Skeletal muscle satellite cell (primary cell): Measurements from ENCODE around the gene ALOX15.
"Not testable (repeated sequence)": the region's sequence is repeated elsewhere in the genome, so short reads cannot be mapped to it uniquely, and the experiment has no call there.

Experiments used
- H3K27me3 ChIP-seq: 2 replicates; pipeline ENCODE4 v1.7.0; 2013; ENCODE audit warnings: low read length; ENCODE audit not compliant: control insufficient read depth, insufficient read depth
- H3K36me3 ChIP-seq: 2 replicates; pipeline ENCODE4 v1.7.0; 2013; ENCODE audit warnings: mild to moderate bottlenecking, control low read depth, low read length; ENCODE audit not compliant: insufficient read depth
- H3K4me1 ChIP-seq: 2 replicates; pipeline ENCODE4 v1.7.0; 2013; ENCODE audit warnings: low read length; ENCODE audit not compliant: control insufficient read depth, insufficient read depth
- H3K4me2 ChIP-seq: 2 replicates; pipeline ENCODE4 v1.7.0; 2013; ENCODE audit warnings: mild to moderate bottlenecking, low read length
- H3K4me3 ChIP-seq: 2 replicates; pipeline ENCODE4 v1.7.0; 2013; ENCODE audit warnings: low read length
- H3K9ac ChIP-seq: 2 replicates; pipeline ENCODE4 v1.7.0; 2013; ENCODE audit warnings: mild to moderate bottlenecking, low read depth, low read length, moderate library complexity
- H3K9me3 ChIP-seq: replicated peaks from 2 replicates; pipeline ENCODE4 v1.7.0; 2013; ENCODE audit warnings: mild to moderate bottlenecking, control low read depth, low read length

Gene ALOX15

DNA sequence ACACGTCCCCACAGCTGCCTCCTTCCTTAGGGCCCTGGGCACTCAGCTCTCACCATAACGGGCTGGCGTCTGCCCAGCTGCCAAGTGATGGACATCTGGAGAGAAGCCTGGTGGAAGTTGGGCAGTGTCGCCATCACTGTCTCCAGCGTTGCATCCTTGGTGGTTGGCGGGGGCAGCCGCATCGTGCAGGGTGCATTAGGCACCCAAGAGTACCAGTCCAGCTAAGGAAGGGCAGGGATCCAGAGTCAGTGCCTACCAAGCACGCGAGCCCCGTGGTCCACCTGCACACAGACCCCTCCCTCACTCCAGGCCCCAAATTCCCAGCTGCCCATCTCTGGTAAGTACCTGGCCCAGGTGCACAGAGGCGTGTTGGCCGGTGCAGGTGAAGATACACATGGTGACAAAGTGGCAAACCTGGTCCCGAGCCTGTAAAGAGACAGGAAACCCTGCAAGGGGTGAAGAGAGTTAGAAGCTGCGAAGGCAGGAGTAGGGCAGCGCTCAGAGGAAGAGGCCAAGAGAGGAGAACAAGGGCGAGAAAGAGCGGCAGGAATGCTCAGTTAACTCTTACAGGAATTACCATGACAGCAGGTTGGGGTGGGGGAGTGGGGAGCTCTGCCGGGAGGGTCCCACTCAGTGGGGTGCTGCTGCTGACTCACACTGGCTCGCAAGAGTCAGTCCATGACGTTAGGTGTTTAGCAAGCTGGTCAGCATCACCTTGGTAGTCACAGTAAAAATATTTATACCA is 9.5 kb downstream of the ALOX15 start:
- Histone ChIP-seq H3K9ac (no peak overlapping the region), H3K4me2 (no peak overlapping the region), H3K4me1 (no peaks in the 10 kb centered on the region), H3K36me3 (no peaks in the 10 kb centered on the region), H3K27me3 (peaks cover 55% of the 10 kb centered on the region), H3K9me3 (no peaks in the 10 kb centered on the region), H3K4me3 (no peak overlapping the region)

DNA sequence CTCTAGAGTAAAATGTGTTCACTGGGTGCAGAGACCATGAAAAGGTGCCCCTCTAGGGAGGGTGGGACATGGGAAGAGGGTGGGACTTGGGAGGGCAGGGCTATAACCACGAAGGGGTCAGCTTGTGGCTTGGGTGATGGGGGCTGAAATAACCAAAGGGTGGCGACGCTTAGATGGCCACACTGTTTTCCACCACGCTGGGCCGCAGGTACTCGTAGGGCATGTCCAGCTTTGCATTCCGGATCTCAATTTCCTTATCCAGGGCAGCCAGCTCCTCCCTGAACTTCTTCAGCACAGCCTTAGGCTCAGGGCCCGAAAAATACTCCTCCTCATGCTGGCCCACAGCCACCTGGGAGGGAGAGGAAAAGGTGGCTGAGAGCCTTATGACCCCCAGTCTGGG is 10.0 kb downstream of the ALOX15 start:
- no peaks in the 10 kb centered on the region for H3K9me3 ChIP-seq
- H3K4me3 ChIP-seq: no peak overlapping the region
- no peaks in the 10 kb centered on the region for H3K4me1 ChIP-seq
- H3K4me2 ChIP-seq: no peak overlapping the region
- H3K36me3 ChIP-seq: no peaks in the 10 kb centered on the region
- H3K27me3 ChIP-seq: peaks cover 55% of the 10 kb centered on the region
- no peak overlapping the region for H3K9ac ChIP-seq

GRCh38 chr17:4626734-4627256 is 14.7 kb downstream of the ALOX15 start:
- H3K4me2 ChIP-seq: no peak overlapping the region
- no peaks in the 10 kb centered on the region for H3K9me3 ChIP-seq
- no peak overlapping the region for H3K9ac ChIP-seq
- no peak overlapping the region for H3K4me3 ChIP-seq
- no peaks in the 10 kb centered on the region for H3K4me1 ChIP-seq
- peaks cover 46% of the 10 kb centered on the region for H3K27me3 ChIP-seq
- no peaks in the 10 kb centered on the region for H3K36me3 ChIP-seq

DNA sequence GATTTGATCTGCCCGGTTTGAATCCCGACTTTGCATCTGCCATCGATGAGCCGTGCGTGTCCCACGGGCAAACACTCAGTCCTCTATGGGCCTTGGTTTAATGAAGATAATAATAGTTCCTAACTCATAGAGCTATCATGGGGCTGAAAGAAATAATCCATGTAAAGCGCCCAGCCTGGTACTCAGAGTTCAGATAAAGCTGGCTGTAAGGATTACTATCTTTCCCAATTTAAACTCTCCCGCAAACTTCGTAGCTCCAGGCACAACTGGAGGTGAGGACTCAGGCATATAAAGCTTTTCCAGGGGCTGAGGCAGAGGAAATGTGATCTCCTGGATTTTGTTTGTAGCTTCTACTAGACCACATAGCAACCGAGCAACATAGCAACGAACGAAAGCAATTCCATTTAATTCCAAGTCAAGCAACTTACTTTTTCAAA is 16.3 kb downstream of the ALOX15 start:
- no peak overlapping the region for H3K4me3 ChIP-seq
- no peaks in the 10 kb centered on the region for H3K9me3 ChIP-seq
- H3K27me3 ChIP-seq: peaks cover 47% of the 10 kb centered on the region
- no peaks in the 10 kb centered on the region for H3K4me1 ChIP-seq
- no peaks in the 10 kb centered on the region for H3K36me3 ChIP-seq
- no peak overlapping the region for H3K9ac ChIP-seq
- no peak overlapping the region for H3K4me2 ChIP-seq

DNA sequence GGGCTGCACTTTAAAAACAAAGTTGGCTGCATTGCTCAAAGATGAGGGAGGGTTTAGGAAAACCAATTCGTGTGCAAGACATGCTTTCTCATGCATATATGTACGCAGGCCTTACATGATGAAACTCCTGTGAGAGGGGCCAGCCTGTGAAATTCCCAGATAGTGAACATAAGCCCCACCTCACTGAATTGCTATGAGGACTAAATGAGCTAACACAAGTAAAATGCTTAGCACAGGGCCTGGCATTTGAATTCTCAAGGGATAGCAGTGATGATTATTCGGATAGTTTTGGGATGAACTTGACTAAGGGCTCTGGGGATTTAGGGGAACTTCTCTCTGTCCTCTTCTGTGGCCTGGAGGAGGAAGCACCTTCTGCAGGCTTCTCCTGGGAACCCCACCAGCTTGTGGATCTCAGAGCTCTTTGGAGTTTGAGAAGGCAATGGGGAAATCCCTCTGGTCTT is 17.0 kb downstream of the ALOX15 start:
- peaks cover 47% of the 10 kb centered on the region for H3K27me3 ChIP-seq
- H3K4me3 ChIP-seq, H3K36me3 ChIP-seq, H3K9ac ChIP-seq, H3K4me1 ChIP-seq, H3K9me3 ChIP-seq, H3K4me2 ChIP-seq: not testable (repeated sequence)

DNA sequence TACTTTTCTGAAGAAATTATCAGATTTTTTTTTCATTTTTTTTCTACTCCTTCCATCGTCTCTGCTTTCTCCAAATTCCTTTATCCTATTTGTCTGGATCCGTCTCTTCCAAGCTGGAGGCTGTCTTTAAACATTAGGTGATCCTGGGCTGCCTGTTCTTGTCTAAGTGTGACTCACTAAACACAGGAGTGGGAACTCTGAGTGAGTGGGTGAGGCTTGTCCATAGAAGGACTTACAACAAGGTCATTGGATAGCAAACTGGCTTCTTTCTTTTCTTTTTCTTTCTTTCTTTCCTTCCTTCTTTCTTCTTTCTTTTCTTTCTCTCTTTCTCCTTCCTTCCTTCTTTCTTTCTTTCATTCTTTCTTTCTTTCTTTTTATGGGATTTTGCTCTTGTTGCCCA is 18.2 kb downstream of the ALOX15 start:
- Histone ChIP-seq H3K9me3 (no peaks in the 10 kb centered on the region), H3K4me2 (no peak overlapping the region), H3K9ac (no peak overlapping the region), H3K4me3 (no peak overlapping the region), H3K27me3 (peaks cover 48% of the 10 kb centered on the region), H3K4me1 (no peaks in the 10 kb centered on the region), H3K36me3 (no peaks in the 10 kb centered on the region)

GRCh38 chr17:4622375-4622774 is 19.1 kb downstream of the ALOX15 start:
- Histone ChIP-seq H3K4me3 (no peak overlapping the region), H3K9ac (no peak overlapping the region), H3K4me2 (no peak overlapping the region), H3K36me3 (no peaks in the 10 kb centered on the region), H3K4me1 (no peaks in the 10 kb centered on the region), H3K9me3 (no peaks in the 10 kb centered on the region), H3K27me3 (peaks cover 55% of the 10 kb centered on the region)

GRCh38 chr17:4620531-4621101 is 20.9 kb downstream of the ALOX15 start:
- H3K4me1 ChIP-seq: no peaks in the 10 kb centered on the region
- no peak overlapping the region for H3K9ac ChIP-seq
- H3K9me3 ChIP-seq: no peaks in the 10 kb centered on the region
- H3K4me3 ChIP-seq: no peak overlapping the region
- H3K4me2 ChIP-seq: no peak overlapping the region
- H3K27me3 ChIP-seq: peaks cover 55% of the 10 kb centered on the region
- H3K36me3 ChIP-seq: no peaks in the 10 kb centered on the region

- Histone ChIP-seq H3K9ac (no peak overlapping the region), H3K9me3 (no peaks in the 10 kb centered on the region), H3K4me1 (no peaks in the 10 kb centered on the region), H3K27me3 (peaks cover 42% of the 10 kb centered on the region), H3K4me3 (no peak overlapping the region), H3K36me3 (no peaks in the 10 kb centered on the region), H3K4me2 (no peak overlapping the region)
These were observed 23.7 kb downstream of the ALOX15 start for GRCh38 chr17:4617590-4618351.

GRCh38 chr17:4617090-4617489 is 24.4 kb downstream of the ALOX15 start:
- Histone ChIP-seq H3K4me1 (no peaks in the 10 kb centered on the region), H3K9ac (no peak overlapping the region), H3K27me3 (peaks cover 35% of the 10 kb centered on the region), H3K4me3 (no peak overlapping the region), H3K36me3 (no peaks in the 10 kb centered on the region), H3K4me2 (no peak overlapping the region), H3K9me3 (no peaks in the 10 kb centered on the region)

GRCh38 chr17:4616476-4616875 is 25.0 kb downstream of the ALOX15 start:
- H3K36me3 ChIP-seq: no peaks in the 10 kb centered on the region
- H3K27me3 ChIP-seq: peaks cover 29% of the 10 kb centered on the region
- no peaks in the 10 kb centered on the region for H3K9me3 ChIP-seq
- H3K4me2 ChIP-seq: no peak overlapping the region
- no peak overlapping the region for H3K9ac ChIP-seq
- no peaks in the 10 kb centered on the region for H3K4me1 ChIP-seq
- H3K4me3 ChIP-seq: no peak overlapping the region
